ENCODE measurements around the gene OARD1. TPM values are rescaled to one million over a fixed set of nuclear protein-coding genes. Genes with fewer than 3 reads are reported as not detected.

OARD1 gene
- total and polyA plus RNA-seq, 10 of the 15 experiments (the other 5 are each of a cell fraction or from before 2014, with no cell fraction given) = 19.0 to 63.5 (median 43.6) TPM

- TF ChIP-seq ZNF687 (IDR thresholded peaks at IDR 0.05) (0 out of 2 replicates have a peak, but pooled peaks have one; percentile 30), MTA2 (IDR thresholded peaks at IDR 0.05; ENCODE audit: low read depth) (no peak), JUND (IDR thresholded peaks at IDR 0.05; ENCODE audit: low read depth, low read length) (no peak), PBX3 (IDR thresholded peaks at IDR 0.05; ENCODE audit: insufficient replicate concordance, low read depth, low read length) (no peak), YBX1 (IDR thresholded peaks at IDR 0.05) (no peak), GABPA (IDR thresholded peaks at IDR 0.05; ENCODE audit: low read depth) (no peak; the same call in 1 of the 2 replicates)
These were observed 644 bp downstream of the OARD1 start (continued) for GRCh38 chr6:41071501-41071922.

- no peaks in the 10 kb centered on the region for H4K20me1 ChIP-seq (ENCODE audit: control insufficient read depth, insufficient read depth)
- ChIA-PET POLR2A (no interaction called here), RAD21 (ENCODE audit: unreplicated experiment) (no interaction called here), CTCF (interaction anchor here (0.6 to 6.5 kb wide), 8 partner anchors 9 to 115 kb away, joined by 3 to 62 read pairs (median 6); partner anchors contain the start of genes APOBEC2 and UNC5CL), SMC1A (ENCODE audit: uncharacterized antibody, unreplicated experiment) (interaction anchor here (0.7 to 2.1 kb wide), 3 partner anchors 9 to 38 kb away, joined by 3 to 13 read pairs (median 4); no protein-coding TSS in a partner anchor)
- no peak overlapping the region for H3K27ac ChIP-seq (ENCODE audit: control insufficient read depth, insufficient read depth)
- peak; percentile 26 for DNase-seq (ENCODE audit: low read depth, low spot score)
- intact Hi-C loops (cut with micrococcal nuclease; ENCODE audit: unreplicated experiment) (loop anchor here (1.0 kb wide), 1 partner anchor 61 kb away; no protein-coding TSS in a partner anchor), in situ Hi-C loops (cut with MboI) (no loop called here)
- peaks cover 11% of the 10 kb centered on the region for H3K79me2 ChIP-seq (ENCODE audit: control insufficient read depth, insufficient read depth, low read length)
- no peaks in the 10 kb centered on the region for H3K27me3 ChIP-seq (replicated peaks in 1 of 2; ENCODE audit: control insufficient read depth in 2 of 2, insufficient read depth in 2 of 2, low read length in 1 of 2)
- no peak overlapping the region for H2AFZ ChIP-seq (ENCODE audit: control insufficient read depth, low read depth, low read length)
- FAIRE-seq = peak; percentile 89
- no peak overlapping the region for H3K4me2 ChIP-seq (ENCODE audit: control insufficient read depth, insufficient read depth)
- 0 out of 3 replicates have a peak, but pooled peaks have one; percentile 15 for ATAC-seq
- no TSS peak for BruUV-seq (replicated peaks)
- no peak overlapping the region for H3K9ac ChIP-seq (ENCODE audit: control insufficient read depth, insufficient read depth, low read length)
- WGBS (ENCODE audit: insufficient coverage, insufficient replicate concordance, low lambda C conversion rate, missing lambda C conversion rate) = 33% methylated on average over 3 of the region's 3 CpGs
- 0 out of 2 replicates have a peak, but pooled peaks cover 2% of the 10 kb centered on the region for H3K4me1 ChIP-seq (ENCODE audit: control insufficient read depth, insufficient read depth, low read length)
- peaks cover 0 to 10% of the 10 kb centered on the region in 2 experiments; a peak in 2 of 4 replicates for H3K36me3 ChIP-seq (ENCODE audit: control insufficient read depth in 2 of 2, insufficient read depth in 2 of 2, low read length in 1 of 2)
- no peak overlapping the region for H3K4me3 ChIP-seq
- H3K9me3 ChIP-seq (replicated peaks; ENCODE audit: control insufficient read depth, insufficient read depth, low read length) = no peaks in the 10 kb centered on the region
- peak; percentile 28; the same call in 1 of the 2 replicates for TF ChIP-seq SMC3 (IDR thresholded peaks at IDR 0.05; ENCODE audit: borderline replicate concordance, low read length)
- 0 out of 2 replicates have a peak, but pooled peaks have one; percentile 39 for TF ChIP-seq HSF1 (IDR thresholded peaks at IDR 0.05; ENCODE audit: low read depth, low read length)
- 0 out of 2 replicates have a peak, but pooled peaks have one; percentile 37 for TF ChIP-seq MXI1 (IDR thresholded peaks at IDR 0.05; ENCODE audit: low read depth, low read length)
- TF ChIP-seq CTCF (IDR thresholded peaks at IDR 0.05 in 2 of 3, conservative IDR thresholded peaks at IDR 0.05 in 1 of 3; ENCODE audit: control insufficient read depth in 2 of 3, extremely low read depth in 1 of 3, insufficient read depth in 1 of 3, low read depth in 3 of 3, low read length in 3 of 3) = peak; percentile 72 to 86 (median 83)
- TF ChIP-seq RAD21 (IDR thresholded peaks at IDR 0.05; ENCODE audit: insufficient read depth, low read depth, low read length) = peak; percentile 64
- no peak for TF ChIP-seq FOXM1 (IDR thresholded peaks at IDR 0.05; ENCODE audit: low read depth, low read length)
These were observed 5.3 kb downstream of the OARD1 start for GRCh38 chr6:41066867-41067304.

Data from GM12878 (cell line).